ENCODE data around the gene DMAP1.

GRCh38 chr1:44256762-44257554 is 43.7 kb downstream of the DMAP1 start:
- TF ChIP-seq CBX3 (IDR thresholded peaks at IDR 0.05; ENCODE audit: low read depth), result no peak
- no peak for TF ChIP-seq REST (IDR thresholded peaks at IDR 0.05; ENCODE audit: low read depth)
- TF ChIP-seq, protein P1, sequence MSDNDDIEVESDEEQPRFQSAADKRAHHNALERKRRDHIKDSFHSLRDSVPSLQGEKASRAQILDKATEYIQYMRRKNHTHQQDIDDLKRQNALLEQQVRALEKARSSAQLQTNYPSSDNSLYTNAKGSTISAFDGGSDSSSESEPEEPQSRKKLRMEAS (IDR thresholded peaks at IDR 0.05), result no peak
- TF ChIP-seq POLR2AphosphoS5 (IDR thresholded peaks at IDR 0.05; ENCODE audit: low read depth, low read length), result no peak
- no peak for TF ChIP-seq CTCF (IDR thresholded peaks at IDR 0.05 in 2 of 3, conservative IDR thresholded peaks at IDR 0.05 in 1 of 3; ENCODE audit: borderline replicate concordance in 1 of 3, insufficient read depth in 1 of 3, low read depth in 2 of 3, low read length in 2 of 3)
- TF ChIP-seq, protein P2, sequence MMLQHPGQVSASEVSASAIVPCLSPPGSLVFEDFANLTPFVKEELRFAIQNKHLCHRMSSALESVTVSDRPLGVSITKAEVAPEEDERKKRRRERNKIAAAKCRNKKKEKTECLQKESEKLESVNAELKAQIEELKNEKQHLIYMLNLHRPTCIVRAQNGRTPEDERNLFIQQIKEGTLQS (IDR thresholded peaks at IDR 0.05), result no peak
- no peak for TF ChIP-seq POLR2A (IDR thresholded peaks at IDR 0.05; ENCODE audit: borderline replicate concordance, extremely low read depth, insufficient read depth, insufficient read length)
- TF ChIP-seq EZH2phosphoT487 (IDR thresholded peaks at IDR 0.05; ENCODE audit: borderline replicate concordance), result no peak
- TF ChIP-seq EZH2 (IDR thresholded peaks at IDR 0.05), result no peak
- no peak for TF ChIP-seq YY1 (IDR thresholded peaks at IDR 0.05; ENCODE audit: extremely low read depth, insufficient replicate concordance, low read depth, low read length)

All from HCT116 (cell line).